SK-N-DZ (cell line): ENCODE data around the gene SGO2.
"Not testable (repeated sequence)": the region's sequence is repeated elsewhere in the genome, so short reads cannot be mapped to it uniquely, and the experiment has no call there.

Source experiments
- DNase-seq: peaks from one replicate; pipeline ENCODE4 v3.0.0-alpha.2; 2015; ENCODE audit warnings: low spot score

Gene SGO2

DNA sequence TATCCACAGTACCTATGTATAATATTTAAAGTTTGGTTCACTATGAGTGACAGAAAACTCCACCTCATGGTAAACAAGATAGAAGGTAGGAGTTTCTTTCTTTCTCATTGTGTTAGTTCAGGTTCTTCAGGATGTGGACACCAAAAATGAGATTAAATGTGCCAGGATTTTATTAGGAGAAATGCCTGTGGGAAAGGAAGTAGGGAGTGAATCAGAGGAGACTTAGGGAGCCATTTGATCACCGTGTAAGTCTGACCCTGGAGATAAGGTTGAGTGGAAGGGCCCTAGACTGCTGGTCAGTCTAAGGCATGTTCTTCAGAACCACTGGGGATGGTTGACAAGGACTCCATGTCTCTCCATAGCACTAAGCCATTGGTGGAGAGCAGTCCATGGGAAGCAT, 67.9 kb downstream of the SGO2 start:
- DNase-seq = no peak

DNA sequence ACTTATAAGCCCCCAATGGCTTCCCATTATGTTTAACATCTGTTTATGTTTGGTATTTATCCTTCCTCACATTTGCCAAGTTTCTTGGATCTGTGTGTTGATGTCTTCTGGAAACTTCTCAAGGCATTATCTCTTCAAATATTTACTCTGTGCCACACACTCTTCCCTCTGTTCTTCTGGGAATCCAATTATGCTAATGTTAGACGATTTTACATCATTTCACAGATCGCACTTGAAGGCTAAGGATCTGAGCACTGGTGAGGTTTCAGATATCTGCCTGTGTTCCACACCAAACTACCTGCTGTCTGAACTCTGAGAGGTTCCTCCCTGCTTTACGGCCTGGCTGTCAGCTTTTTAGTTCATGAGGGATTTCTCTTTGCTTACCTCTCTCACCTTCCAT, 69.9 kb downstream of the SGO2 start:
- no peak for DNase-seq

DNA sequence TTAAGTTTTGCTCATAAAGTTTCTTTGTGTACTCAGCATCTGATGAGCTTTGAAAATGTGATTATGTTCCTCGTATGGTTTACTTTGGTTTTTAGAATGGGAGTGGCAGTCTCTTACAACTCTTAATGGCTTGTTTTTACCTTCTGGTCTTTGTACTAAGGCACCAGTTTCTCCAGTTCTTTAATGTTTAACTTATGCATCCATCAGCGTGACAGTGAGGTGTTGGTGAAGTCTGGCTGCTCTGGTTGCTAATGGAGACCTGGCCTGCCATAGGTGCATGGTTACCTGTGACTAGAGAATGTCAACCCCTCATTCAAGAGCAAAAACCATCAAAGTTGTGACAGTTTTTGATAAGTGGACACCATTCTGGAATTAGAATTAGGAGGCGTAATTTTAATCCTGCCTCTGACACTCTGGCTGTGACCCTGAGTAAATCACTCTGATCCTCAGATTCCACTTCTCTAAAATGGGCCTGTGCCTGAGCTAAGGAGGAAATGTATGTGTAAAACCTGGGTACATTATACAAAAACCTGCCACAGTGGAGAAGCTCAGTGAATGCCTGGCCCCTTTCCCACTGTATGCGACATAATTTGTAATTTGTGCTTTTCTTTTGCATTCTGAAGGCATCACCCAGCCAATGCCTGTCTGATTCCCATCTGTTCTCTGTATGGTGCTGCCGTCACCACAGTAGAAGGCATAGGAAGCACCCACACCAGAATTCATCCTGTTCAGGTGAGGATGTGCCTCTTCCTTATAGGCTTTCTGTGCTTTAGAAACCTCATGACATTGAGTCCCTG, 71.0 kb downstream of the SGO2 start:
- DNase-seq = no peak

DNA sequence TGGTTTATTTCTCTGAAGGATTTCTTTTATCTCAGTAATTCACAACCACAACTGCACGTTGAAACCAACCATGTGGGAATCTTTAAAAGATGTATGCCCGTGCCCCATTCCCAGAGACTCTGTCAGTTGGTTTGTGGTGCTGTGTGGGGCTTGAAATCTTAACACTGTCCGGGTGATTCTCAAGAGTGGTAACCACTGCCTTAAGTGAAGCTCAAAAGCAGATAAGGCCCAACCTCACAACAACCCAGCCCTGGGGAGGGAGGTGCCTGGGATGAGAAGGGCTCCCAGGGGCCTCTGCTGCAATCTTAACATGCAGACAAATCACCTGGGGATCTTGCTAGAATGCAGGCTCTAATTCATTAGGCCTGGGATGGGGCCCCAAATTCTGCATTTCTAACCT, 73.2 kb downstream of the SGO2 start:
- DNase-seq = no peak

DNA sequence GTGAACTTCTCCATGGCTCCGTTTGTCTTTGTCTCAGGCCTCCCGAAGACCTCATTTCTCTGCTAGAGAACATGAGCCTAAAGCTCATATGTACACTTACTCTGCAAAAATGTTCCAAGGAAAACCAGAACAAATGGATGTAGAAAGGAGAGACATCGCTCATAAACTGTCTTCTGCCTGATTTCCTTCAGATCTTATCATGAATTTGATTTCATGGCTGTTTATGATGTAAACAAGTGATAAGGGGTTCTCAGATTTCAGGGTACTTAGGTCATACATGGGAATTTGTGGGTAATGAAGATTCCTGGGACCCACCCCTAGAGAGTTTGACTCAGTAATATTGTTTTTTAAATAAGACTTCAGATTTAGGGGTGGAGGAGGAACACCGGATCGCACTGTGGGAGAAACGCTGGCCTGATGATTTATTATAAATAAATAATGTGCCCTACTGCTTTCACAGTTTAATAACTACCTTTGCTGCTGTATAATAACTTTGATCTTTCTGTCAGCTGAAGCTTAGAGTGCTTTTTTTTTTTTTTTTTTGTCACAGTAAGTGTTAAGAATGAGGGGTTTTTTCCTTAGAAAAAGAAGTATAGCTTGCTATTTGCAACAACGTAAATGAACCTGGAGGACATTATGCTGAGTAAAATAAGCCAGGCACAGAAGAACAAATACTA, 74.7 kb downstream of the SGO2 start:
- DNase-seq = peak; percentile 16

DNA sequence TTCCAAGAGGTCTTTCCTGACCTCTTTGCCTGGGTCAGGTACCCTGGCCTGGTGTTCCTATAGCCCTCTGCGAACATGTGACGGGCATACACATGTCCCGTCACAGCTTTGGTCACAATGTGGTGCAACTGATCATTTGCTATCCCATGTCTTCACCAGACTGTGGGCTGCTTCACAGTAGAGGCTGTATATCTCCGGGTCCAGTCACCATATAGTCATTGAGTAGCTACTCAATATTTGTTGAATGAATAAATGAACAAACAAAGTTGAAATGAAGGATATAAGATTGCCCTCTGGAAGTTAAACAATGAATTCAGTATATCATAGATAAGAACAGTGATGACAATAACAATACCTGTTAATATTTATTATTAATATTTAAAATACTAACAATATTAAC, 76.6 kb downstream of the SGO2 start:
- no peak for DNase-seq

DNA sequence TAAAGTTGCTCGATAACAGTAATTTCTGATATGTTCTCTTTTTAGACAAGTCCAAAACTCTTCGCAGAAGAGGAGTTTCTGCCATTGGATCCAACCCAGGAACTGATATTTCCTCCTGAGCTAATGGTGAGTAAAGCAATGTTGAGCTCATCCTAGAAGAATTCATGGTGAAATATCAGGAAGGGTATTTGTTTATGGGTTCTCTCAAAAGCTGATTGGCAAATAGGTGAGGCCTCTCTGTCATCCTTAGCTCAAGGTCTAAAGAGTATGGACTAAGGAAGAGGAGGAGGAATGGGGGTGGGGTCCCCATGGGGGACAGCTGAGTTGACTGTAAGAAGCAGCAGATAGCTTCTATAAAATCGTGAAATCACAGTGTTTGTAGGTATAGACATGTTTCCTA, 78.0 kb downstream of the SGO2 start:
- no peak for DNase-seq

DNA sequence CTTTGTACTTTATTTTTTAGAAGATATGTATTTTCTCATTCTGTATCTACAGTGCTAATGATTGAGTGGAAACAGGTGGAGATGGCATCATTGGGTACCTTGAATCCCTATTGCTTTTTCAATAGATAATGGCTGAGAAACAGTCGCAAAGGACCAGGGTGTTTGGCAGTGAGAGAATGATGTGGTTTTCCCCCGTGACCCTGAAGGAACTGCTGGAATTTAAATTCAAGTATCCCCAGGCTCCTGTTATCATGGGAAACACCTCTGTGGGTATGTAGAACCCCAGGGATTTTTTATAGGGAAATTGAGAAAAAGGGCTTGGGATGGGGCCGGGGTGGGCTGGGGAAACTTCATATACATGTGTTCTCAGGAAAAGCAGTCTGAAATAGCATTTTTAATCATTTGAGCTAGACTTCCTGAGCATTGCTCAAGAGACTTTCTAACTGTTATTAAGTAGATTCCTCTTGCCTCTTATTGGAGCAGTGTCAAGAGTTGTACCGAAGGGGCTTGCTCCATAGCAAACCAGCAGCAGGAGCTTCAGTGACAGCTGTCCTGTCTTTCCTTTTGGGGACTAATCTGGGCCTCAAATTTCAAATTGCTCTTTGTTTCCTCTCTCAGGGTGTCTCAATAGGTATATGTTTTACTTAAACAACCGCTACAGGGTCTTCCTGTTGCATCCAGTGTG, 78.7 kb downstream of the SGO2 start:
- no peak for DNase-seq

DNA sequence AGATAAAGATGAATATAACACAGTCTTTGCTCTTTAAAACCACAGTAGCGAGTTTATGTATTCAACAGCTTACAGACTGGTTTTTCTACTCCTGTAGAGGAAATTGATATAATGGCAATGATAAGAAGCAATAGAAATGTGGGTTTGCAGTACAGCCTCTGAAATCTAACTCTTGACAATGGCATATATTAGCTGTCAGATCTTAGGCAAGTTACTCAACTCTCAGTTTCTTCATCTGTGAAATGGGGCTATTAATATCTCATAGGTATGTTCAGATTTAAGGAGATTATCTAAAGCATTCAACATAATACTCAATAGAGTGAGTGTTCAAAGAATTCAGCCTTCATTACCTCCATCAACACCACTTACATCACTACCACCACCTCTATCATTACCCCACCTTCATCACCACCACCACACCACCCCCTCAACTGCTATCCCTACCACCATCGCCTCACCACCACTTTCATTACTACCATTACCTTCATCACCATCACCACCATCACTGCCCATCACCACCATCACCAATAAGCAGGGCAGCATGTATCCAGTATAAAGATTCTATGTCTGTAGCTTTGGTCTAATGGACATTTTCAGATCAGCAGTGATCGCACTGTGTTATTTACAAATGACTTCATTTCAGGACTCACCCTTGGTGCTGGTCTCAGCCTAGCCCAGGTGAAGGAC, 82.5 kb downstream of the SGO2 start:
- DNase-seq = no peak

DNA sequence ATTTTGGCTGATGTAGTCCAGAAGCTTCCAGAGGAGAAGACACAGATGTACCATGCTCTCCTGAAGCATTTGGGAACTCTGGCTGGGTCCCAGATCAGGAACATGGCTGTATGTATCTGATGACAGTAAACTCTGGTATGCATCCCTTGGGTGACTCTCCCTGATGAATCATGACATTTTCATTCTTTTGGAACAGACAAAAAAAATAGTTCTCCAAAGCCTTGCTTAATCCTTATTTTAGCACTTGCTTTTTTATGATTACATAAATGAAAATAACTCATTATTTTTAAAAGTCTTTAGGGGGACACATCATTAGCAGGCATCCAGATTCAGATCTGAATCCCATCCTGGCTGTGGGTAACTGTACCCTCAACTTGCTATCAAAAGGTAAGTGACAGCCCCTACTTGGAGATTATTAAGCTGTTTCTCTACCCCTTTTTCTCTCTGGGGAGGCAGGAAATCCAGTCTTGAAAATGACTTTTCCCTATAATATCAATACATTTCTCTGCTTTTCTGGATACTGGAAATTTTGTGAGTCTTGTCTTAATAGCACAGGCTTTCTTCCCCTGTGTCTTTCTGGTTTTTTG, 83.1 kb downstream of the SGO2 start:
- DNase-seq = no peak

DNA sequence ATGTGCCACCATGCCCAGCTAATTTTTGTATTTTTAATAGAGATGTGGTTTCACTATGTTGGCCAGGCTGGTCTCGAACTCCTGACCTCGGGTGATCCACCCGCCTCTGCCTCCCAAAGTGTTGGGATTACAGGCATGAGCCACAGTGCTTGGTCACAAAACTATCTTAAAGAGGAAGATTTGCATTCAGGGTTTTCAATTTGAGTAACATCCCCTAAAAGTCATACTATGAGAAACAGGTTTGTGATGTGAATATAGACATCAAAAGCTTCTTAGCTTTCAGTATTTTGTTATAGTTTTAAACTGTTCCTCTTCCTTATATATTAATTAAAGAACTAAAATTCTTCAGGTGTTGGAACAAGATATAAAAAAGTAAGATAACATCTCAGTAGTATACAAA, 84.2 kb downstream of the SGO2 start:
- DNase-seq = not testable (repeated sequence)

DNA sequence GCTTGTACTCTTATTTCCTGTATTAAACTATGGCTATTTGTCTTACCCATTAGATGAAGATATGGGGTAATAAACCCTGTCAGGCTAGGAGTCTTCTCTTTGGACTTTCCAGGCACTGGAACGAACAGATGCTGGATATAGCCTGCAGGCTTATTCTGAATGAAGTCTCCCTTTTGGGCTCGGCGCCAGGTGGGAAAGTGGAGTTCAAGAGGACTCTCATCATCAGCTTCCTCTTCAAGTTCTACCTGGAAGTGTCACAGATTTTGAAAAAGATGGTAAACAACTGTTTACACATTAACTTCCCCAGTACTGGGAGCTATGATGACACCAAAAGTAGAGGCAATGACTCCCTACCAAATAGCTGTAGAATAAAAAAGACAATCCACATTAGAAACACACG, 87.7 kb downstream of the SGO2 start:
- no peak for DNase-seq

DNA sequence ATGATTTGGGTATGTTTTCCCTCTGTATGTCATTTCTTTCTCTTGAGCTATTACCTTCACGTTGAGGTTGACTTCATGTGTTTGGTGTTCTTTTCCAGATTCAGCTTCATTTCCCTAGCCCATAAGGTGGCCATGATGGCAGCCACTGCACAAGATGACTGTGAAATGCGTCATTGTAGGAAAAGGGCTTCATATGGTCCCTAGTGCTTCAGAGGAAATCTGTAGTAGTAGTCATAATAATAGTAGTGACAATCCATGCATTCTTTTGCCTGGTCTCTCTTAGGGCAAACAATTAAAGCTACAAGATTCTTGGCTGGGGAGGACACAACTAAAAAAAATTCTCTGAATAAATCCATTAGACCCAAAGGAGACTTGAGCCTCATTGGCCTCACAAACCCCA, 88.2 kb downstream of the SGO2 start:
- DNase-seq = no peak

DNA sequence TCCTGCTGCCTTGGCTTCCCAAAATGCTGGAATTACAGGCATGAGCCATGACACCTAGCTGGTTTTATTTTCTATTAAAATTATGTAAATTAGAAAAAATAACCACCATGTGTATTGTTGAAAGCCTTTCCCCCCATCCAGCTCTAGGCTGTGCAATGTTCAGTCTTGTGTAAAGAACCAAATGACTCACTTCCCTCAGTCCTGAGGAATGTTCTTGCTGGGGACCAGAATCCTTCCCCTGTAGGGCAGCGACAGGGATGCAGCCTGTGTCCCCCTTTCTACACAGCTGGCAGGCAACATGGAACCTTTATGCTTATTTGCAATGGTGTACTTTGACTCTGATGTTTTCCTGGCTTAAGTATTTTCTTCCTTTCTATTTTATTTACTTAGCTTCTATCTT, 89.2 kb downstream of the SGO2 start:
- DNase-seq = no peak

DNA sequence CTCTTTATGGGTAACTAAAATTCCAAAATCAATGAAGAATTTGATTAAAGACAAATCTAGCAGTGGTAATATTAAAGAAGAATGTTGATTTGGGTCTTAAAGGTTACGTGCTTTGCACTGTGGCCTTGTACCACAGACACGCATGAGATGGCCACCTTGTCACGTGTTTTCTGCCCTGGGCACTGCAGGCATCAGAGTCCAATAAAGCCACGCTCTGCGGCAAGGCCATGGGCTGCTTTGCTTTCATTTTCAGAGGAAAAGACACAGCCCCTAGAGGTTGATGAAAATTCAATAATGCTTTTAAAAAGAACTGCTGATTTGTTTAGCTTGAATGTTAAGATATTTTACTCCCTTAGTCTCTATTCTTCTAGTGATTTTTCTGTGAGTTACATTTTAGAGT, 90.2 kb downstream of the SGO2 start:
- no peak for DNase-seq

DNA sequence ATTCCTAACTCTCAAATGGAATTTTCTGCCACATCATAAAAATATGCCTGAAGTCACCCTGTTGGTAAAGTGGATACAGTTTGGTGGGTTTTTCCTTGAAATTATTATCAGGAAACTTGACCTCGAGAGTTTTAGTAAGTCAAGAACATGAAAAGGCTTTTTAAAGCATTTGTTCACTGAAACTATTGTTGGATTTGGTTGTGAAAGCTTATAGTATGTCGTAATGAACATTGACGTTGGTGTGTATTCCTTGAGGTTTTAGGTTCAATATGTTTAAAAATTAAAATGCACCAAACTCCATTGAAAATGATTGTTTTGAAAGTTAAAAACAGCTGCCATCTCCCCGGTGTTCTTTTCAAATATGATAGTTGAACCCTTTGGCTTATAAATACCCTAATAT, 90.6 kb downstream of the SGO2 start:
- no peak for DNase-seq

DNA sequence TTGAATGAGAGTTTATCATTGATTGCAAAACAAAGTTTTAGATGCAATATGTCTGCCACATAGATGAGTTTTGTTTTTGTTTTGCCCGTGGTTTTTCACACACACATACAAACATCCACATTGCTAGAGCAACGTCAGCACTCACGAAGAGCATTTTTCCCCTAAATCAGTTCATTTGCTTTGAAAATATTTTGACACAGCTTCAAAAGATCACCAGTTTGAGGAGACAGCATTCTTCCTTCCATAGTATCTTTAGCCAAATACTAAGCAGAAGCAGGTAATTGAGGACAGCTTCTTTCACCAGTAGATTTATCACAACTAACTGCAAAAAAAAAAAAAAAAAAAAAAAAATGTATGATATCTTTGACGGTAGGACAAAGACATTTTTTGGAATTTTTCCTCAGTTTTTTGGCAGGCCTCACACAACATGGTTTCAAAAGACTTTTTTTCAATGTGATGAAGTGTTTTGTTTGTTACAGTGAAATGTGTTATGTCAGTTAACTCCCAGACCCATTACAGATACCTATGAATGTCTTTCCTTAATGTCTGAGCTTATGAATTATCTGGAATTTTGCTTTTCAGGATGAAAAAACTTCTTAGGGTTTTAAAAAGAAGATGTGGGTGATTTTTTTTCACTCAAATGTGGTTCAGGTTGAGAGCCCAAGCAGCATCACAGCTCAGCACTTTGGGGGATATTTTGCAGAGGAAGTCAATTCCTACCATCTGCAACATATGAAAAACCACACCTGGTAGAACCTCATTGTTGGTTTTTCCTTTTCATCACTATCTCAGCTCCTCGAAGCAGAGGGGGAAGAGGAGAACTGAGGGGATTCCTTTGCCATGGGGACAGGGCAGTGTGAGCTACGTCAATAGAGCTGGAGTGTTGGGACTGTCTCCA, 91.4 kb downstream of the SGO2 start:
- DNase-seq = no peak

DNA sequence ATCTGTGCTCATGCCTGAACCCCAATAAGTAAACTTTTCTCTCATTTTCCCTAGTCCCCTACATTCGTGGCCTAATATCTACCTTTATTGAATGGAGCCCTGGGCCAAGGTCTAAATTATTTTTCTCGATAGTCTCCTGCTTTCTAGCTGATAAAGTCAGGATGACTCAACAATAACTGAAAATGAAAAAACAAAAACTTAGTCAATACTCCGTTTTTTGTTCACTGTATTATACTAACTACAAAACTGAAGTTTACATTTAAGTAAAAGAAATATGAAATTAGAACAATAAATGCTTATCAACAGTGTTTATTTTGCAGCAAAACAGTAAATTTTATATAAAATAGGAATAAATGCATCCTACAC, 92.0 kb downstream of the SGO2 start:
- no peak for DNase-seq

DNA sequence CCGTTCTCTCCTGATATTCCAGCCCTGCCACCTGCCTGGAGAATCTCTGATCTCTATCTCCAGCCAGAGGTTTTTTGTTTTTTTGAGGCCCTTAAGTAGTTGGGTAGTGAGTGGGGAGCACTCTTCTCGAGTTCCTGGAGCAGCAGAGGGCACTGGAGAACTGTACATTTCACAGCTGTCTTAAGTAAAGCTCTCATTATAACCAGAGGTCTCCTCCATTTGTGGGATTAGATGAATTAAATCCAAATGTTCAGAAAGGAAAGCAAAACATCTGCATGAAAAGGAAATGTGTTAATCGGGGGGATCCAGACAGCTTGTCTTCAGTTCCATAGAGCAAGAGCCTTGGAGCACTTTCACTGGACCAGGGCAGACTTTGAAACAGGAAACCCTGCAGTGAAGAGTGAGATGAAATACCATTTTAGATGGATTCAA, 92.6 kb downstream of the SGO2 start:
- DNase-seq = peak; percentile 66

DNA sequence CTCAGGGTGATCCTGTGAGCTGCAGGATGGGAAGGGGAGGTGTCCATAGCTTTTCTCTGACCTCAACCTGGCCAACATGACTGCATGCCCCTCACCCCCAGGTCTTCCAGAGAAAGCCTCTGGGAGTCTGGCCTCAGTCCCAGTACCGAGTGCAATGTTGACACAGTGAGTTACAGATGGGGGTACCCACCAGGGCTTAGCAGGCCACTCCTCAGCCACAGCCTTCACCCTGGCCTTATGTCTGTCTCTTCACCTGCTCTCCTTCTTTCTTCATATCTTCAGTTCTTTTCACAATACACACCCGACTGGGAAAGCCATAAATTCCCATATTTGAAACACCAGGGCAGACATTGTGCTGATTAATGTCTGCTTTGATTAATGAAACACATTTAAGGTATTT, 93.3 kb downstream of the SGO2 start:
- DNase-seq = no peak
